Measurements from ENCODE around the gene ONECUT3.
A peak's percentile ranks its signal among the peaks of the same experiment; 100 is the strongest.

Gene ONECUT3

GRCh38 chr19:1748115-1748872, 5.0 kb upstream of the ONECUT3 start:
- Histone ChIP-seq H3K9me3 (ENCODE audit: severe bottlenecking) (no peaks in the 10 kb centered on the region), H3K27ac (no peak overlapping the region), H3K27me3 (ENCODE audit: insufficient read depth, low read depth, severe bottlenecking) (peaks cover 85% of the 10 kb centered on the region), H3K36me3 (no peaks in the 10 kb centered on the region), H3K4me3 (ENCODE audit: low read depth, low read length) (no peak overlapping the region)
- DNase-seq: no peak
- TF ChIP-seq CTCF (IDR thresholded peaks at IDR 0.05; ENCODE audit: low read depth, low read length): no peak

GRCh38 chr19:1748873-1749341, 4.4 kb upstream of the ONECUT3 start:
- no peak for DNase-seq
- Histone ChIP-seq H3K4me3 (ENCODE audit: low read depth, low read length) (no peak overlapping the region), H3K9me3 (ENCODE audit: severe bottlenecking) (no peaks in the 10 kb centered on the region), H3K27me3 (ENCODE audit: insufficient read depth, low read depth, severe bottlenecking) (peaks cover 83% of the 10 kb centered on the region), H3K27ac (no peak overlapping the region), H3K36me3 (no peaks in the 10 kb centered on the region)
- no peak for TF ChIP-seq CTCF (IDR thresholded peaks at IDR 0.05; ENCODE audit: low read depth, low read length)

GRCh38 chr19:1749373-1750342, 3.6 kb upstream of the ONECUT3 start:
- Histone ChIP-seq H3K9me3 (ENCODE audit: severe bottlenecking) (no peaks in the 10 kb centered on the region), H3K36me3 (no peaks in the 10 kb centered on the region), H3K27me3 (ENCODE audit: insufficient read depth, low read depth, severe bottlenecking) (peaks cover 81% of the 10 kb centered on the region), H3K4me3 (ENCODE audit: low read depth, low read length) (no peak overlapping the region), H3K27ac (no peak overlapping the region)
- TF ChIP-seq CTCF (IDR thresholded peaks at IDR 0.05; ENCODE audit: low read depth, low read length): no peak
- peak; percentile 43 for DNase-seq

- no peak for DNase-seq
- Histone ChIP-seq H3K27ac (no peak overlapping the region), H3K27me3 (ENCODE audit: insufficient read depth, low read depth, severe bottlenecking) (peaks cover 81% of the 10 kb centered on the region), H3K4me3 (ENCODE audit: low read depth, low read length) (no peak overlapping the region), H3K36me3 (no peaks in the 10 kb centered on the region), H3K9me3 (ENCODE audit: severe bottlenecking) (no peaks in the 10 kb centered on the region)
- TF ChIP-seq CTCF (IDR thresholded peaks at IDR 0.05; ENCODE audit: low read depth, low read length): no peak
These were observed 2.8 kb upstream of the ONECUT3 start for GRCh38 chr19:1750343-1751021.

GRCh38 chr19:1751367-1752008, 1.8 kb upstream of the ONECUT3 start:
- DNase-seq: no peak
- H3K27ac ChIP-seq: no peak overlapping the region
- H3K9me3 ChIP-seq (ENCODE audit: severe bottlenecking): no peaks in the 10 kb centered on the region
- TF ChIP-seq CTCF (IDR thresholded peaks at IDR 0.05; ENCODE audit: low read depth, low read length): no peak
- H3K36me3 ChIP-seq: no peaks in the 10 kb centered on the region
- no peak overlapping the region for H3K4me3 ChIP-seq (ENCODE audit: low read depth, low read length)
- H3K27me3 ChIP-seq (ENCODE audit: insufficient read depth, low read depth, severe bottlenecking): peaks cover 87% of the 10 kb centered on the region
